Psoas muscle (tissue), 8 donors: ENCODE data around the gene EBPL. TPM values are rescaled to one million over a fixed set of nuclear protein-coding genes. Genes with fewer than 3 reads are reported as not detected.
A peak's percentile ranks its signal among the peaks of the same experiment; 100 is the strongest.

ENCODE experiments used
- ATAC-seq, 4 donors: fragments of 200-7000 bp; cut with Tn5 transposase; one replicate each; pipeline ENCODE4 v1.9.1; 2020; ENCODE audit warnings: moderate library complexity in 3 of 4, mild to moderate bottlenecking in 2 of 4
- DNase-seq, 2 donors: peaks; one replicate each; pipeline ENCODE4 v3.0.0-alpha.2; 2020
- H3K27ac ChIP-seq: fragments of 200-600 bp; one replicate; pipeline ENCODE4 v1.8.0; 2022
- H3K27me3 ChIP-seq, 3 donors: fragments of 200-600 bp in 1 of 3; one replicate each; pipeline versions ENCODE4 v1.6.1 to v1.8.0; 2013 to 2022; ENCODE audit warnings: low read length in 2 of 3, mild to moderate bottlenecking in 2 of 3, moderate library complexity in 1 of 3; ENCODE audit not compliant: insufficient read depth in 3 of 3
- H3K36me3 ChIP-seq, 2 donors: fragments of 200-600 bp in 1 of 2; one replicate each; pipeline versions ENCODE4 v1.6.1 to v1.8.0; 2013 to 2022; ENCODE audit warnings: low read depth in 1 of 2, mild to moderate bottlenecking in 1 of 2, moderate library complexity in 1 of 2; ENCODE audit not compliant: insufficient read depth in 1 of 2
- H3K4me1 ChIP-seq: fragments of 200-600 bp; one replicate; pipeline ENCODE4 v1.8.0; 2022
- H3K4me3 ChIP-seq: fragments of 200-600 bp; one replicate; pipeline ENCODE4 v1.8.0; 2022; ENCODE audit warnings: mild to moderate bottlenecking
- H3K9me3 ChIP-seq: fragments of 200-600 bp; one replicate; pipeline ENCODE4 v1.8.0; 2022
- CTCF ChIP-seq: fragments of 200-600 bp; IDR thresholded peaks from one replicate; pipeline ENCODE4 v1.8.0; 2022; ENCODE audit warnings: antibody characterized with exemption
- WGBS, 3 donors: extraction: QIAGEN DNeasy Blood & Tissue Kit; methylation state at CpG; one replicate each; pipeline versions ENCODE4 v1.1.6 to v1.1.7; 2013; 5-methylcytosine and 5-hydroxymethylcytosine counted together
- intact Hi-C, 2 donors: fragments of 100-400 bp; cut with DNase I; formaldehyde crosslinking; loops; one replicate each; pipeline versions ENCODE4 v1.11.0 to v1.14.2; 2022
- polyA plus RNA-seq, 3 donors: library from polyadenylated mRNA; stranded (reverse); fragments of 200-250 nt; gene quantifications; one replicate each; pipeline ENCODE4 v1.2.3, GENCODE V29; 2013
- total RNA-seq, 4 donors: library from RNA; stranded (reverse); fragmentation: NEBNext Ultra II Directional in 2 of 4; extraction: Animal tissue kit (Norgen Biotek cat#: 25700) in 2 of 4; gene quantifications; one replicate each; pipeline versions ENCODE4 v1.2.1 to v1.2.4, GENCODE V29; 2021 to 2023
- donor health status: healthy with polysubstance abuse.
- donor health status: DM: no; HTN: no; CAD: no; lungs with moderate emphysema.
- donor health status: Bipolar disorder and iron deficiency.
- donor health status: healthy.
- donor health status: DM: yes; HTN: yes; CAD: no.
- donor health status: DM: no; HTN: no; CAD: no.
- donor health status: DM: no; HTN: no; CAD: no.
- donor health status: DM: yes; HTN: yes; CAD: no.

Gene EBPL
- total and polyA plus RNA-seq, 7 donors, result 4.8 to 10.6 (median 7.3) TPM

- H3K4me1 ChIP-seq, result no peaks in the 10 kb centered on the region
Measured at GRCh38 chr13:49632156-49632555, 59.1 kb downstream of the EBPL start.

GRCh38 chr13:49630580-49630979 is 60.7 kb downstream of the EBPL start:
- Histone ChIP-seq H3K27ac (no peak overlapping the region), H3K27me3 (no peaks in the 10 kb centered on the region), H3K4me3 (no peak overlapping the region), H3K36me3 (no peaks in the 10 kb centered on the region), H3K9me3 (no peaks in the 10 kb centered on the region), H3K4me1 (no peaks in the 10 kb centered on the region)
- WGBS, 3 donors, result 76 to 86% (median 82%) methylated on average over 16 of the region's 16 CpGs
- TF ChIP-seq CTCF, result no peak
- DNase-seq, result no peak
- intact Hi-C loops, result no loop called here
- no peak for ATAC-seq

More at GRCh38 chr13:49632156-49632555, 59.1 kb downstream of the EBPL start:
- Histone ChIP-seq H3K36me3 (no peaks in the 10 kb centered on the region), H3K27ac (no peak overlapping the region), H3K27me3 (no peaks in the 10 kb centered on the region), H3K4me3 (no peak overlapping the region), H3K9me3 (no peaks in the 10 kb centered on the region)
- intact Hi-C loops, result no loop called here
- 88 to 93% (median 90%) methylated on average over 5 of the region's 5 CpGs for WGBS, 3 donors
- no peak for TF ChIP-seq CTCF
- ATAC-seq (no peak), DNase-seq (no peak)

GRCh38 chr13:49629947-49630346 is 61.3 kb downstream of the EBPL start:
- no peak for TF ChIP-seq CTCF
- ATAC-seq, result no peak
- 76 to 82% (median 80%) methylated on average over 4 of the region's 4 CpGs for WGBS, 3 donors
- Histone ChIP-seq H3K36me3 (no peaks in the 10 kb centered on the region), H3K4me1 (no peaks in the 10 kb centered on the region), H3K9me3 (no peaks in the 10 kb centered on the region), H3K4me3 (no peak overlapping the region), H3K27ac (no peak overlapping the region), H3K27me3 (no peaks in the 10 kb centered on the region)
- no peak for DNase-seq
- intact Hi-C loops, result no loop called here

GRCh38 chr13:49629196-49629938 is 61.9 kb downstream of the EBPL start:
- Histone ChIP-seq H3K27me3 (no peaks in the 10 kb centered on the region), H3K4me1 (no peaks in the 10 kb centered on the region), H3K36me3 (no peaks in the 10 kb centered on the region), H3K9me3 (no peaks in the 10 kb centered on the region), H3K4me3 (peak overlapping the region; percentile 25), H3K27ac (no peak overlapping the region)
- no peak for TF ChIP-seq CTCF
- DNase-seq, result no peak
- intact Hi-C loops, result no loop called here
- WGBS, 3 donors, result 75 to 79% (median 77%) methylated on average over 8 of the region's 8 CpGs
- no peak for ATAC-seq
